NCI-H1092 (cell line): ENCODE data around the gene RBMY1J.
"Not testable (repeated sequence)": the region's sequence is repeated elsewhere in the genome, so short reads cannot be mapped to it uniquely, and the experiment has no call there.

Experiments
- DNase-seq: peaks from one replicate; lab custom pipeline; 2025; lab: John Stamatoyannopoulos, UW

The RBMY1J gene

GRCh38 chrY:22403110-22403509, at the start of gene RBMY1J:
Gene RBMY1J, plus strand, starts transcription at chrY:22403410. Its CDS starts 2,038 bp downstream, at chrY:22405448.
- DNase-seq, result not testable (repeated sequence)

GRCh38 chrY:22367416-22367815, 35.8 kb upstream of the RBMY1J start:
- no peak for DNase-seq

- DNase-seq, result no peak
Observed at GRCh38 chrY:22370623-22371022, 32.6 kb upstream of the RBMY1J start.

GRCh38 chrY:22373494-22373893, 29.7 kb upstream of the RBMY1J start:
- DNase-seq, result no peak

GRCh38 chrY:22444718-22445396, 41.6 kb downstream of the RBMY1J start:
- not testable (repeated sequence) for DNase-seq

GRCh38 chrY:22455522-22455921, 52.3 kb downstream of the RBMY1J start:
- DNase-seq, result not testable (repeated sequence)

- DNase-seq, result not testable (repeated sequence)
Observed at GRCh38 chrY:22461962-22462361, 58.8 kb downstream of the RBMY1J start.
